Panc1 (cell line): ENCODE measurements around the gene FLOT2. TPM values are rescaled to one million over a fixed set of nuclear protein-coding genes. Genes with fewer than 3 reads are reported as not detected.

Source experiments
- ATAC-seq: fragments of 200-7000 bp; cut with Tn5 transposase; 2 replicates; pipeline ENCODE4 v1.9.1; 2020; ENCODE audit warnings: mild to moderate bottlenecking, moderate library complexity
- BruUV-seq: library from RNA; stranded (reverse); fragments of 400-500 nt; replicated peaks from 2 replicates; lab custom pipeline; 2021; lab: Mats Ljungman, UMichigan
- CTCF ChIA-PET: fragments of 300-600 bp; sonication (Branson Sonifier 250); formaldehyde crosslinking; loops from one replicate; lab custom pipeline; 2022; ENCODE audit warnings: antibody characterized with exemption; lab: Charles Lee
- POLR2A ChIA-PET: fragments of 300-600 bp; sonication (Branson Sonifier 250); formaldehyde crosslinking; loops from one replicate; lab custom pipeline; 2022; ENCODE audit warnings: antibody characterized with exemption; lab: Charles Lee
- DNase-seq: peaks from one replicate; pipeline ENCODE4 v3.0.0-alpha.2; 2010; ENCODE audit warnings: low read depth, low spot score
- H3K27ac ChIP-seq: 2 replicates; pipeline ENCODE4 v1.5.1; 2011; ENCODE audit warnings: mild to moderate bottlenecking, low read length, inconsistent platforms
- H3K27me3 ChIP-seq: fragments of 200-500 bp; sonication (Bioruptor generic); 2 replicates; pipeline ENCODE4 v1.6.0; 2014; ENCODE audit warnings: low read length, inconsistent platforms; ENCODE audit not compliant: control insufficient read depth, insufficient read depth
- H3K36me3 ChIP-seq: fragments of 200-500 bp; sonication (Bioruptor generic); 2 replicates; pipeline ENCODE4 v1.5.1; 2014; ENCODE audit warnings: inconsistent platforms, mild to moderate bottlenecking, low read length, moderate library complexity; ENCODE audit not compliant: control insufficient read depth, insufficient read depth
- H3K4me1 ChIP-seq: 2 replicates; pipeline ENCODE4 v1.5.1; 2011; ENCODE audit warnings: inconsistent platforms, mild to moderate bottlenecking, low read length, moderate library complexity; ENCODE audit not compliant: control insufficient read depth, insufficient read depth
- H3K4me3 ChIP-seq, 2 experiments: 2 replicates each; pipeline ENCODE4 v1.5.1; 2011 to 2012; ENCODE audit warnings: low read depth in 2 of 2, low read length in 2 of 2, mild to moderate bottlenecking in 2 of 2, inconsistent platforms in 1 of 2, moderate library complexity in 1 of 2
- H3K9me3 ChIP-seq: fragments of 200-500 bp; sonication (Bioruptor generic); 2 replicates; pipeline ENCODE4 v1.5.1; 2014; ENCODE audit warnings: low read depth, mild to moderate bottlenecking, inconsistent platforms, low read length, moderate library complexity; ENCODE audit not compliant: control insufficient read depth, insufficient read depth
- POLR2AphosphoS5 ChIP-seq: IDR thresholded peaks from 2 replicates; pipeline ENCODE4 v1.6.1; 2012; ENCODE audit warnings: mild to moderate bottlenecking, low read depth, low read length, moderate library complexity
- REST ChIP-seq, 2 experiments: IDR thresholded peaks; 2 replicates each; pipeline ENCODE4 v1.6.1; 2011 to 2012; ENCODE audit warnings: low read depth in 2 of 2, control low read depth in 1 of 2, low read length in 1 of 2, mild to moderate bottlenecking in 1 of 2, moderate library complexity in 1 of 2; ENCODE audit not compliant: insufficient read depth in 1 of 2
- SIN3A ChIP-seq: IDR thresholded peaks from 2 replicates; pipeline ENCODE4 v1.6.1; 2012; ENCODE audit warnings: low read depth, mild to moderate bottlenecking, low read length, moderate library complexity, borderline replicate concordance; ENCODE audit not compliant: insufficient read depth
- TCF7L2 ChIP-seq: IDR thresholded peaks from 2 replicates; pipeline ENCODE4 v1.6.1; 2011; ENCODE audit warnings: mild to moderate bottlenecking, low read depth, low read length, inconsistent platforms
- in situ Hi-C: cut with HindIII; loops from 2 replicates; pipeline ENCODE4 v1.10.0; 2016; ENCODE audit warnings: low sequenced_read_pairs, low pct_unique_long_range_greater_than_20kb
- intact Hi-C: fragments of 100-400 bp; cut with micrococcal nuclease; formaldehyde crosslinking; loops from one replicate; pipeline ENCODE4 v1.10.0; 2022; ENCODE audit not compliant: unreplicated experiment
- total RNA-seq: library from RNA; stranded (reverse); gene quantifications from one replicate; pipeline ENCODE4 v1.2.1, GENCODE V29; 2021; ENCODE audit not compliant: unreplicated experiment
- TF ChIP-seq, protein P1 (sequence below): fragments of 450-650 bp; IDR thresholded peaks from 2 replicates; pipeline ENCODE4 v1.5.1; 2017; ENCODE audit warnings: mild to moderate bottlenecking

FLOT2 gene
- total RNA-seq, 1 experiment from 2014 or later = 110 TPM

DNA sequence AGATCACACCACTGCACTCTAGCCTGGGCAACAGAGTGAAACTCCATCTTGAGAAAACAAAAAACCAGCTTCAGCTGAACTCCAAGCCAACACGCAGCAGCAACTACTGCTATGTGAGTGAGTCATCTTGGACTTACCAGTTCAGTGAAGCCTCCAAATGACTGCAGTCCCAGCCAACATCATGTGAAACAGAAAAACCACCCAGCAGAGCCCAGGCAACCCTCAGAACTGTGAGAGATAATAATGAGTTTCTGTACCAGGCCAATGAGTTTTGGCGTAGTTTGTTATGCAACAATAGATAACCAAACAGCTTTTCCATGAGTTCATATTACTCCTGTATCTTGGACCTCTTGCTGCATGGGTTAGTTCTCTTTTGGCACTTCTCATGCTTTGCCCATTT, 30.5 kb upstream of the FLOT2 start:
- ATAC-seq (no peak), DNase-seq (no peak)
- no peaks in the 10 kb centered on the region for H3K27me3 ChIP-seq
- H3K27ac ChIP-seq = no peak overlapping the region
- no peaks in the 10 kb centered on the region for H3K9me3 ChIP-seq
- peaks cover 3% of the 10 kb centered on the region; the same call in 1 of the 2 replicates for H3K4me1 ChIP-seq
- peaks cover 3% of the 10 kb centered on the region; the same call in 1 of the 2 replicates for H3K36me3 ChIP-seq
- no peak overlapping the region for H3K4me3 ChIP-seq
- intact Hi-C loops = no loop called here
- no TSS peak for BruUV-seq
- TF ChIP-seq, protein P1, sequence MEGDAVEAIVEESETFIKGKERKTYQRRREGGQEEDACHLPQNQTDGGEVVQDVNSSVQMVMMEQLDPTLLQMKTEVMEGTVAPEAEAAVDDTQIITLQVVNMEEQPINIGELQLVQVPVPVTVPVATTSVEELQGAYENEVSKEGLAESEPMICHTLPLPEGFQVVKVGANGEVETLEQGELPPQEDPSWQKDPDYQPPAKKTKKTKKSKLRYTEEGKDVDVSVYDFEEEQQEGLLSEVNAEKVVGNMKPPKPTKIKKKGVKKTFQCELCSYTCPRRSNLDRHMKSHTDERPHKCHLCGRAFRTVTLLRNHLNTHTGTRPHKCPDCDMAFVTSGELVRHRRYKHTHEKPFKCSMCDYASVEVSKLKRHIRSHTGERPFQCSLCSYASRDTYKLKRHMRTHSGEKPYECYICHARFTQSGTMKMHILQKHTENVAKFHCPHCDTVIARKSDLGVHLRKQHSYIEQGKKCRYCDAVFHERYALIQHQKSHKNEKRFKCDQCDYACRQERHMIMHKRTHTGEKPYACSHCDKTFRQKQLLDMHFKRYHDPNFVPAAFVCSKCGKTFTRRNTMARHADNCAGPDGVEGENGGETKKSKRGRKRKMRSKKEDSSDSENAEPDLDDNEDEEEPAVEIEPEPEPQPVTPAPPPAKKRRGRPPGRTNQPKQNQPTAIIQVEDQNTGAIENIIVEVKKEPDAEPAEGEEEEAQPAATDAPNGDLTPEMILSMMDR = no peak
- no peak for TF ChIP-seq POLR2AphosphoS5
- TF ChIP-seq SIN3A = no peak
- TF ChIP-seq REST (IDR thresholded peaks at IDR 0.05; ENCODE audit: insufficient read depth in 1 of 2, low read depth in 2 of 2, low read length in 1 of 2) = no peak
- no peak for TF ChIP-seq TCF7L2
- ChIA-PET POLR2A (no interaction called here), CTCF (no interaction called here)
- in situ Hi-C loops = no loop called here

DNA sequence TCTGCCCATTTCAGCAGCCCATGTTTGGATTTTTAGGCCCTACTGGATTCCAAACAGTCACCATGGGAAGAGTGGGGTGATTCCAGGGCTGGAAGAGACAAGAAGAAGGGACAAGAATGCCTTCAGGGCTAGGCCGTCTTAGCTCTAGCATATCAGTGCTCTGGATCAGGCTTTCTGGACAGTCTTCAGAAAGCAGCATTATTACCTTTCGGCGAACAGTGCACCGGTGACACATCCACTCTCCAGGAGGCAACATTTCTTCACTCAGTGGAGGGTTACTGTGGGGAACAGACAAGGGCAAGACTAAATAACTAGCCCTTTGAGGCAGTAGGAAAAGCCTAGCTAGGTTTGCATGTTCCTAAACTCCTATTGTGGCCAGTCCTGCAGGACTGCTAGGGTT, 29.3 kb upstream of the FLOT2 start:
- peaks cover 8% of the 10 kb centered on the region; the same call in 1 of the 2 replicates for H3K36me3 ChIP-seq
- intact Hi-C loops (no loop called here), in situ Hi-C loops (no loop called here)
- H3K4me3 ChIP-seq = no peak overlapping the region
- CTCF ChIA-PET = interaction anchor here (0.6 kb wide), 1 partner anchor 824 kb away, joined by 4 read pairs; no protein-coding TSS in a partner anchor
- no TSS peak for BruUV-seq
- DNase-seq (no peak), ATAC-seq (no peak)
- no peaks in the 10 kb centered on the region for H3K27me3 ChIP-seq
- no peak overlapping the region for H3K27ac ChIP-seq
- H3K4me1 ChIP-seq = peaks cover 3% of the 10 kb centered on the region; the same call in 1 of the 2 replicates
- POLR2A ChIA-PET = no interaction called here
- TF ChIP-seq, protein P1 = no peak
- no peak for TF ChIP-seq POLR2AphosphoS5
- no peak for TF ChIP-seq REST (IDR thresholded peaks at IDR 0.05; ENCODE audit: insufficient read depth in 1 of 2, low read depth in 2 of 2, low read length in 1 of 2)
- TF ChIP-seq SIN3A = no peak
- TF ChIP-seq TCF7L2 = no peak
- H3K9me3 ChIP-seq = no peaks in the 10 kb centered on the region
